Measurements from ENCODE around the gene HCCS. TPM values are rescaled to one million over a fixed set of nuclear protein-coding genes. Genes with fewer than 3 reads are reported as not detected.
"Not testable (repeated sequence)": the region's sequence is repeated elsewhere in the genome, so short reads cannot be mapped to it uniquely, and the experiment has no call there.

HCCS gene
- total RNA-seq, 1 donor from 2014 or later: 22.7 TPM

DNA sequence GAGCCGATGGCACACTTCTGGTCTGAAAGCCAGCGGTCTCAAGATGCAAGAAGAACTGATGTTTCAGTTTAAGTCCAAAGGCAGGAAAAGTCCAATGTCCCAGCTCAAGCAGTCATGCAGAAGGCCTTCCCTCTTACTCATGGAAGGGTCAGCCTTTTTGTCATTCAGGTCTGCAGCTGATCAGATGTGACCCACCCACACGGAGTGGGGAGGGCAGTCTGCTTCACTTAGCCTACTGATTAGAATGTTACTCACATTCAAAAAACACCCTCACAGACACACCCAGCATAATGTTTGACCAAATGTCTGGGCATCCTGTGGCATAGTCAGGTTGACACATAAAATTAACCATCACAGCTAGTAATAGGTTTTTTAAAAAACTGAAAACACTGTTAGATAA lies 6.6 kb downstream of the HCCS start:
- Mint-ChIP-seq H3K27me3 (ENCODE audit: unreplicated experiment) (no peaks in the 10 kb centered on the region), H3K4me1 (ENCODE audit: low read depth, unreplicated experiment) (peaks cover 2% of the 10 kb centered on the region), H3K36me3 (ENCODE audit: unreplicated experiment) (peaks cover 4% of the 10 kb centered on the region), H3K9me3 (ENCODE audit: unreplicated experiment) (no peaks in the 10 kb centered on the region), H3K27ac (ENCODE audit: unreplicated experiment) (no peak overlapping the region), H3K4me3 (ENCODE audit: unreplicated experiment) (no peak overlapping the region)
- TF ChIP-seq, protein P1, sequence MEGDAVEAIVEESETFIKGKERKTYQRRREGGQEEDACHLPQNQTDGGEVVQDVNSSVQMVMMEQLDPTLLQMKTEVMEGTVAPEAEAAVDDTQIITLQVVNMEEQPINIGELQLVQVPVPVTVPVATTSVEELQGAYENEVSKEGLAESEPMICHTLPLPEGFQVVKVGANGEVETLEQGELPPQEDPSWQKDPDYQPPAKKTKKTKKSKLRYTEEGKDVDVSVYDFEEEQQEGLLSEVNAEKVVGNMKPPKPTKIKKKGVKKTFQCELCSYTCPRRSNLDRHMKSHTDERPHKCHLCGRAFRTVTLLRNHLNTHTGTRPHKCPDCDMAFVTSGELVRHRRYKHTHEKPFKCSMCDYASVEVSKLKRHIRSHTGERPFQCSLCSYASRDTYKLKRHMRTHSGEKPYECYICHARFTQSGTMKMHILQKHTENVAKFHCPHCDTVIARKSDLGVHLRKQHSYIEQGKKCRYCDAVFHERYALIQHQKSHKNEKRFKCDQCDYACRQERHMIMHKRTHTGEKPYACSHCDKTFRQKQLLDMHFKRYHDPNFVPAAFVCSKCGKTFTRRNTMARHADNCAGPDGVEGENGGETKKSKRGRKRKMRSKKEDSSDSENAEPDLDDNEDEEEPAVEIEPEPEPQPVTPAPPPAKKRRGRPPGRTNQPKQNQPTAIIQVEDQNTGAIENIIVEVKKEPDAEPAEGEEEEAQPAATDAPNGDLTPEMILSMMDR (IDR thresholded peaks at IDR 0.05; ENCODE audit: partially characterized antibody, unreplicated experiment): no peak
- no peak for DNase-seq

DNA sequence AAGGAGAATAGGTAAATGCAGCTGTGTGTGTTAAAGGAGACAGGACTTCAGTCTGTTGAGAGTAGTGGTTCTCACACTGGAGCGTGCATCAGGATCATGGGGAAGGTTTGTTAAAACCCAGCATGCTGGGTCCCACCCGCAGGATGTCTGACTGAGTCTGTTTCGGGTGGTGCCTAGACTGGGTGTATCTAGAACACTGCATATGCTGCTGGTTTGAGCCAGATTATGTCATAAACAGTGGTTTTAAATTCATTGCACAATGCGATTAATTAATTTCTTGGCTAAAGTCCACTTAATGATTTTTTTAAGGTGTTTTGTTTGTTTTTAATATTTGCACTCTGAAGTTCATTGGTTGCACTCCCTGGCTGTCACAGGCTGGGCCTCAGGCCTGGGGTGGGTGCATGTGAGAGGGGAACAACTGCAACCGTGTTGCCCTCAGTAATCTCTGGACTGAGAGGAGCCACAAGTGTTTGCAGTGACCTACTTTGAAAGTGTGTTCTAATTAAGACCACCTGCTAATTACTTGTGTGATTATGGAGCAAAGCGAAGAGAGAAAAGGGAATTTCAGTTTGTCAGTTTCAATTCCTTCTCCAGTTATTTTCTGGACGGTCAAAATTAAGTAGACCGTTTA lies 8.3 kb downstream of the HCCS start:
- DNase-seq: no peak
- H3K9me3 Mint-ChIP-seq (ENCODE audit: unreplicated experiment): no peaks in the 10 kb centered on the region
- H3K36me3 Mint-ChIP-seq (ENCODE audit: unreplicated experiment): peaks cover 4% of the 10 kb centered on the region
- TF ChIP-seq, protein P1 (IDR thresholded peaks at IDR 0.05; ENCODE audit: partially characterized antibody, unreplicated experiment): no peak
- H3K4me3 Mint-ChIP-seq (ENCODE audit: unreplicated experiment): no peak overlapping the region
- H3K4me1 Mint-ChIP-seq (ENCODE audit: low read depth, unreplicated experiment): no peaks in the 10 kb centered on the region
- H3K27me3 Mint-ChIP-seq (ENCODE audit: unreplicated experiment): no peaks in the 10 kb centered on the region
- no peak overlapping the region for H3K27ac Mint-ChIP-seq (ENCODE audit: unreplicated experiment)

DNA sequence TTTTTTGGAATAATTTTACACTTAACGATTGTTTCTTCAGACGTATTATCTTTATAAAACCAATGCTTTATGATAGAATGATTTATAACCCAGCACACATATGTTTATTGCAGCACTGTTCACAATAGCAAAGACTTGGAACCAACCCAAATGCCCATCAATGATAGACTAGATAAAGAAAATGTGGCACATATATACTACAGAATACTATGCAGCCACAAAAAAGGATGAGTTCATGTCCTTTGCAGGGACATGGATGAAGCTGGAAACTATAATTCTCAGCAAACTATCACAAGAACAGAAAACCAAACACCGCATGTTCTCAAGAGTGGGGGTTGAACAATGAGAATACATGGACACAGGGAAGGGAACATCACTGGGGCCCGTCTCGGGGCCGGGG lies 12.0 kb downstream of the HCCS start:
- H3K4me3 Mint-ChIP-seq (ENCODE audit: unreplicated experiment); H3K36me3 Mint-ChIP-seq (ENCODE audit: unreplicated experiment); H3K4me1 Mint-ChIP-seq (ENCODE audit: low read depth, unreplicated experiment); DNase-seq; H3K9me3 Mint-ChIP-seq (ENCODE audit: unreplicated experiment); H3K27ac Mint-ChIP-seq (ENCODE audit: unreplicated experiment); H3K27me3 Mint-ChIP-seq (ENCODE audit: unreplicated experiment): not testable (repeated sequence)

DNA sequence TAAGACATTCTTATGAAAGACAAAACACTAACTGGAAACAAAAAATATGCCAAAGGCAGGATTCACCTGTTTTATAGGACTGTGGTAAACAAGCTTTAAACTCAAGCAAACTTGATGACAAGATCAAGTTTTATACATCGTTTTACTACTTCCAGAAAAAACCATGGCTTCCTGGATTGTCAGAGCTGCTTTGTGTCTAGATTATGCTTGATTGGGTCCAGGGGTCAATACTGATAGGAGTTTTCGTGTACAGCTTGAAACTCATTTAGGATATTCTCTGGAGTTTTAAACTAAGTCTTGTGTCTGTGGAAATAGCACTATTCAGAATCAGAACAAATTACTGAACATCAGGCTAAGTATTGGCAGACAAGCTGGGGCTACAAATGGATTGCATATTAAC lies 13.0 kb downstream of the HCCS start:
- TF ChIP-seq, protein P1 (IDR thresholded peaks at IDR 0.05; ENCODE audit: partially characterized antibody, unreplicated experiment): no peak
- peaks cover 4% of the 10 kb centered on the region for H3K36me3 Mint-ChIP-seq (ENCODE audit: unreplicated experiment)
- no peak overlapping the region for H3K27ac Mint-ChIP-seq (ENCODE audit: unreplicated experiment)
- no peaks in the 10 kb centered on the region for H3K9me3 Mint-ChIP-seq (ENCODE audit: unreplicated experiment)
- H3K27me3 Mint-ChIP-seq (ENCODE audit: unreplicated experiment): no peaks in the 10 kb centered on the region
- no peak overlapping the region for H3K4me3 Mint-ChIP-seq (ENCODE audit: unreplicated experiment)
- no peaks in the 10 kb centered on the region for H3K4me1 Mint-ChIP-seq (ENCODE audit: low read depth, unreplicated experiment)
- no peak for DNase-seq

DNA sequence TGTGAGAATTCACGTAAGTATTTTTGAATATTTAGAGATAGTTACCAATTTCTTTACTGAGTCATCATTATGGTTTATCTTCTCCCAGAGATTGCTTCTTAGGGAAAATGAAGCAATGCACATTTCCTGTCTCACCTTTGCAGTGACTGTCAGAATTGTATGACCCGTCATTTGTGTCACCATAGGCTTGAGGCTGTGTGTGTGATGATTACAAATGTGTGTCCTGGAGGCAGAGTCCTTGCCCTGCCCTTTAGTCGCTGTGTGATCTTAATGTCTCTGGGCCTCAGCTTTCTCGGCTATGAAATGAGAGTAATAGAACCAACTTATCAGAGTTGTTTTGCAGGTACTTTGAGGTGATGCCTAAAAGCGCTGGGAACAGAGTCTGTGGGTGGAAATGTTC lies 13.9 kb downstream of the HCCS start:
- DNase-seq: no peak
- Mint-ChIP-seq H3K36me3 (ENCODE audit: unreplicated experiment) (peaks cover 4% of the 10 kb centered on the region), H3K4me3 (ENCODE audit: unreplicated experiment) (no peak overlapping the region), H3K27me3 (ENCODE audit: unreplicated experiment) (peaks cover 1% of the 10 kb centered on the region), H3K4me1 (ENCODE audit: low read depth, unreplicated experiment) (peaks cover 8% of the 10 kb centered on the region), H3K27ac (ENCODE audit: unreplicated experiment) (no peak overlapping the region), H3K9me3 (ENCODE audit: unreplicated experiment) (no peaks in the 10 kb centered on the region)
- TF ChIP-seq, protein P1 (IDR thresholded peaks at IDR 0.05; ENCODE audit: partially characterized antibody, unreplicated experiment): no peak

Data from glutamatergic neuron (in vitro differentiated cells).